IPS-18a (cell line): ENCODE data around the gene UBE2J1.
"Not testable (repeated sequence)": the region's sequence is repeated elsewhere in the genome, so short reads cannot be mapped to it uniquely, and the experiment has no call there.

Experiments used
- H3K27ac ChIP-seq: one replicate; pipeline ENCODE4 v1.5.1; 2013; ENCODE audit warnings: low read length
- H3K27me3 ChIP-seq: one replicate; pipeline ENCODE4 v1.6.1; 2013; ENCODE audit warnings: mild to moderate bottlenecking, low read length; ENCODE audit not compliant: control insufficient read depth, insufficient read depth
- H3K36me3 ChIP-seq: one replicate; pipeline ENCODE4 v1.6.1; 2013; ENCODE audit warnings: low read depth, low read length; ENCODE audit not compliant: control insufficient read depth
- H3K4me1 ChIP-seq: one replicate; pipeline ENCODE4 v1.6.1; 2013; ENCODE audit warnings: low read depth, low read length; ENCODE audit not compliant: control insufficient read depth
- H3K4me3 ChIP-seq: one replicate; pipeline ENCODE4 v1.5.1; 2013; ENCODE audit warnings: low read length
- H3K9ac ChIP-seq: one replicate; pipeline ENCODE4 v1.6.1; 2013; ENCODE audit warnings: mild to moderate bottlenecking, low read length, moderate library complexity
- H3K9me3 ChIP-seq: one replicate; pipeline ENCODE4 v1.6.1; 2013; ENCODE audit warnings: low read depth, low read length; ENCODE audit not compliant: control insufficient read depth

Gene UBE2J1

DNA sequence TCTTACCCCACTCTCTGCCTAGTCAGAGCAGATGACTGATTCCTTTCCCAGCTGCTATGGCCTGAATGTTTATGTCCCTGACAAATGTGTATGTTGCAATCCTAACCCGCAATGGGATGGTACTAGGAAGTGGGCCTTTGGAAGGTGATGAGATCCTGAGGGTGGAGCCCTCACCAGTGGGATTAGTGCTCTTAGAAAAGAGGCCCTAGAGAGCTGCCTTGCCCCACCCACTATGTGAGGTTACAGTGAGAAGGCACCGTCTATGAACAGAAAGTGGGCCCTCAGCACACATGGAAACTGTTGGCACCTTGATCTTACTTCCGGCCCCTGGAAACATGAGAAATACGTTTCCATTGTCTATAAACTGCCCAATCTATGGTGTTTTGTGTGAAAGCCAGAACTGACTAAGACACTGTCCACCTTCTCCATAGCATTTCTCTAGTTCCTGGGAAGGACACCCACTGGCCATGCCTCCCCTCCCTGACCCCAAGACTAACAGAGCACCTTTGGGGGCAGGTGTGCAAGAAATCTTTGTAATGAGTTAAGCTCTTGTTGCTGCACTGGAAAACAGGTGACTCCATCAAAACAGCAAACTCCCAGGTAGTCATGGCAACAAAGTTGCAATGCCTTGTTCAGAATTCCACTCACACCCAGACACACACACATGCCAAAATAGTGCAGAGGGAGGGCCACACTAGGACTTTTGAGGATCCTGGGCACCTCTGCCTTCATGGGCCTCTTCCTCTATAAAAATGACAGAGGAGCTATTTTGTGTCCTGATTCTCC, 53.6 kb downstream of the UBE2J1 start:
- Histone ChIP-seq H3K4me1 (peaks cover 4% of the 10 kb centered on the region), H3K27ac (no peak overlapping the region), H3K36me3 (no peaks in the 10 kb centered on the region), H3K9me3 (no peaks in the 10 kb centered on the region), H3K27me3 (no peaks in the 10 kb centered on the region), H3K9ac (no peak overlapping the region), H3K4me3 (no peak overlapping the region)

- Histone ChIP-seq H3K9me3 (no peaks in the 10 kb centered on the region), H3K4me1 (peaks cover 4% of the 10 kb centered on the region), H3K36me3 (no peaks in the 10 kb centered on the region), H3K9ac (no peak overlapping the region), H3K27ac (no peak overlapping the region), H3K27me3 (no peaks in the 10 kb centered on the region), H3K4me3 (no peak overlapping the region)
Measured at GRCh38 chr6:89297695-89298351, 54.7 kb downstream of the UBE2J1 start.

- no peaks in the 10 kb centered on the region for H3K27me3 ChIP-seq
- no peak overlapping the region for H3K4me3 ChIP-seq
- H3K9me3 ChIP-seq = no peaks in the 10 kb centered on the region
- H3K36me3 ChIP-seq = no peaks in the 10 kb centered on the region
- no peak overlapping the region for H3K27ac ChIP-seq
- no peak overlapping the region for H3K9ac ChIP-seq
- H3K4me1 ChIP-seq = peaks cover 4% of the 10 kb centered on the region
Measured at GRCh38 chr6:89295981-89296380, 56.5 kb downstream of the UBE2J1 start.

DNA sequence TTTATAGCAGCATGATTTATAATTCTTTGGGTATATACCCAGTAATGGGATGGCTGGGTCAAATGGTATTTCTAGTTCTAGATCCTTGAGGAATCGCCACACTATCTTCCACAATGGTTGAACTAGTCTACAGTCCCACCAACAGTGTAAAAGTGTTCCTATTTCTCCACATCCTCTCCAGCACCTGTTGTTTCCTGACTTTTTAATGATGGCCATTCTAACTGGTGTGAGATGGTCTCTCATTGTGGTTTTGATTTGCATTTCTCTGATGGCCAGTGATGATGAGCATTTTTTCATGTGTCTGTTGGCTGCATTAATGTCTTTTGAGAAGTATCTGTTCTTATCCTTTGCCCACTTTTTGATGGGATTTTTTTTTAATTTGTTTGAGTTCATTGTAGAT, 57.4 kb downstream of the UBE2J1 start:
- H3K4me3 ChIP-seq, H3K27me3 ChIP-seq, H3K27ac ChIP-seq, H3K9ac ChIP-seq, H3K4me1 ChIP-seq, H3K9me3 ChIP-seq, H3K36me3 ChIP-seq: not testable (repeated sequence)

DNA sequence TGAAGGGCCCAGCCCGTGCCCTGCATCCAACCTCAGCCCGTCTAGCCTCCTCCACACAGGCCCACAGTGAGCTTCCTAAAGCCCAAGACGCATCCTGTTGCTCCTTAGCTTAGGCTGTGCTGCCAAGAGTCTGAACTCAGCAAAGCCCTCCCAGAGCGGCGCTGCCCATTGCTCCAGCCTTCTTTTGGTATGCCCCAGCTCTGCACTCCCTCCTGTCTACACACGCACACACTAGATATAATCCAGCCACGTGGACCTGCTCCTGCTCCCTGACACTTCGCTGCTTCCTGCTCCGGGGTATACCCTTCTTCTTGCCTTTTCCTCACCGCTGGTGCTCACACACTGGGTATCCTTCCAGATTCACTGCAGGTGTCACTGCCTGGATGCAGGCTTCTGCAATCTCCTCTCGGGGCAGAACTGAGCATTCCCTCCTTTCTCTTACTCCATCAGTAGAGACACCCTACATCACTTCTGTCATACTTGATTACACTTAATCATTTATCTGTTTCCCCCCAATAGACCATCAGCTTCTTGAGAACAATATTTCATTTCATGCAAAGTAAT, 61.2 kb downstream of the UBE2J1 start:
- Histone ChIP-seq H3K4me3 (no peak overlapping the region), H3K27me3 (no peaks in the 10 kb centered on the region), H3K36me3 (no peaks in the 10 kb centered on the region), H3K9me3 (no peaks in the 10 kb centered on the region), H3K9ac (no peak overlapping the region), H3K4me1 (no peaks in the 10 kb centered on the region), H3K27ac (no peak overlapping the region)

GRCh38 chr6:89290401-89291155, 61.9 kb downstream of the UBE2J1 start:
- H3K27me3 ChIP-seq = no peaks in the 10 kb centered on the region
- H3K27ac ChIP-seq = no peak overlapping the region
- no peaks in the 10 kb centered on the region for H3K36me3 ChIP-seq
- no peak overlapping the region for H3K9ac ChIP-seq
- H3K9me3 ChIP-seq = no peaks in the 10 kb centered on the region
- H3K4me1 ChIP-seq = no peaks in the 10 kb centered on the region
- H3K4me3 ChIP-seq = no peak overlapping the region

DNA sequence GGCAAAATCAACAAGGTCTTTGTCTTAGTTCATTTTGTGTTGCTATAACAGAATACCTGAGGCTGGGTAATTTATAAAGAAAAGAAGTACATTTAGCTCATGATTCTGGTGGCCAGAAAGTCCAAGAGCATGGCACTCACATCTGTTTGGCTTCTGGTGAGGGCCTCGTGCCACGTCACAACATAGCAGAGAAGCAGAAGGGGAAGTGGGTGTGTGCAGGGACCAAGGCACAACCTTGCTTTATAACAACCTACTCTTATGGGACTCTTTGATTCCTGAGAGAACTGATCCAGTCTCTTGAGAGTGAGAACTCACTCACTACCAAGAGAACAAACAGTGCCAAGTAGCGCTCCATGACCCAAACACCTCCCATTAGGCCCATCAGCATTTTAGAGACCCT, 62.8 kb downstream of the UBE2J1 start:
- Histone ChIP-seq H3K4me1 (no peaks in the 10 kb centered on the region), H3K9me3 (no peaks in the 10 kb centered on the region), H3K27me3 (no peaks in the 10 kb centered on the region)

DNA sequence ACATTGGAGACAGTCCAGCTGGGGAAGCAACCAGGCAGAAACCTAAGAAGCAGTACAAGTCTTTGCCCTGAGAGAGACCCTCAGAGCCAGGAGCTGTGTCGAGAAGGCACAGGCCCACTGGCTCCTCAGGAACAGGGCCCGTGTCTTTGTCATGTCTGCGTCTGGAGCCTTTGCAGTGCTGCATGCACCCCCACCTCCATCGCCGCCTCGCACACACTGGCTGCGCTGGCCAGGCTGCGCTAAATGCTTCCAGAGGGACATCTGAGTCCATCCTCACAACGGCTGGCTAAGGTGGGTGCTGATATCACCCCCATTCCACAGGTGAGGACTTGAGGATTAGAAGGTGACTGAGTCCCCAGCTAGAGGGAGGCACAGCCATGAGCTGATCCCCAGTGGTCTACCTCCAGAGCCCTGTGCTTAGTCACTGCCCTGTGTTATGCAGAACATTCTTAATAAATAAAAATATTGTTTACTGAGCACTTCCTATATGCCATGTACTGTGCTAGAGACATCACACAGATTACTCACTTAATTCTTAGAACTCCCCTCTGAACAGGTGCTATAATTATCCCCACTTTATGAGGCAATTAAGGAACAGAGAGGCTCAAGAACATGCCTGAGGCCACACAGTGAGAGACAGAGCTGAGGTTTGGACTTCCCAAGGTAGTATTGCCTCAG, 65.0 kb downstream of the UBE2J1 start:
- no peak overlapping the region for H3K9ac ChIP-seq
- H3K27ac ChIP-seq = no peak overlapping the region
- H3K4me3 ChIP-seq = no peak overlapping the region
- H3K4me1 ChIP-seq = no peaks in the 10 kb centered on the region
- H3K36me3 ChIP-seq = no peaks in the 10 kb centered on the region
- H3K27me3 ChIP-seq = no peaks in the 10 kb centered on the region
- H3K9me3 ChIP-seq = no peaks in the 10 kb centered on the region

More for the DNA sequence above, 62.8 kb downstream of the UBE2J1 start:
- Histone ChIP-seq H3K36me3 (no peaks in the 10 kb centered on the region), H3K9ac (no peak overlapping the region), H3K4me3 (no peak overlapping the region), H3K27ac (no peak overlapping the region)

- Histone ChIP-seq H3K27me3 (no peaks in the 10 kb centered on the region), H3K4me3 (no peak overlapping the region), H3K9me3 (no peaks in the 10 kb centered on the region), H3K36me3 (no peaks in the 10 kb centered on the region), H3K27ac (no peak overlapping the region), H3K4me1 (no peaks in the 10 kb centered on the region), H3K9ac (no peak overlapping the region)
Measured at GRCh38 chr6:89286516-89286915, 66.0 kb downstream of the UBE2J1 start.

DNA sequence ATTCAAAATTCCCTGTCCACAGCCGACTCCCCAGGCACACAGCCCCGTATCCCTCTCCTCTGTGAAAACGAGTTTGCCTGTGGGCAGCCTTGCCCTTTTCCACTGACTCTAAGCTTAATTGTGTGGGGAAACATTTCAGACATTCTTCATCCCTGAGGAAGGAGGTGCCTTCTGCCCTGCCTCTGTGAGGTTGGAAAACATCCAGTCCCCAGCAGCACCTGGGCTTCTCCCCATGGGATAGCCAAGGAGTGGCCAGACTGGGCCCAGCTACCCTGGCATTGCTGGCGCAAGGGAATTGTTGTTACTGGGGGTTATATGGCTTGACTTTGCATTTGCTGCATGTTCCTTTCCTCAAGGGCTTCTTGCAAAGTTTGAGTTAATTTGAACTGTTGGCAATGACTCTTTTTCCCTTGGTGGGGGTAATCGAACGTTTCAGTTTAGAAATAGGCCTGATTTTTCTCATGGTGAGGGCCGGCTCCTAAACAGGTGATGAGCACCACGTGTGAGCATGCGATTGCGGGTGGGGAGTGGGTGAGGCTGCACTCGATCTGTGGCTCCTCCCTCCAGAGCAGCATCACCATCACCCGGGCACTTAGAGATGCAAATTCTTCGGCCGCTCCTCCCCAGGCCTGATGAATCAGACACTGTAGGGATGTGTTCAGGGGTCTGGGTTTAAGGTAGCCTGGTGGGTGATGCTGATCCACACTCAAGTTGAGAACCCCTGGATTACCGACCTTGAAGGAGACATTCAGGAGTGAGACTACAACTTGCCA, 67.4 kb downstream of the UBE2J1 start:
- Histone ChIP-seq H3K4me3 (no peak overlapping the region), H3K4me1 (no peaks in the 10 kb centered on the region), H3K9me3 (no peaks in the 10 kb centered on the region), H3K27me3 (no peaks in the 10 kb centered on the region), H3K9ac (no peak overlapping the region), H3K36me3 (no peaks in the 10 kb centered on the region), H3K27ac (no peak overlapping the region)
